Stimulated activated CD4-positive, alpha-beta T cell treated with anti-CD3 and anti-CD28 coated beads, Interleukin-4, amount 100 ng/mL, for 24 hours (primary cell): ENCODE measurements around the gene JAGN1.
"Not testable (repeated sequence)": the region's sequence is repeated elsewhere in the genome, so short reads cannot be mapped to it uniquely, and the experiment has no call there.

Experiments used
- DNase-seq: peaks from one replicate; pipeline ENCODE4 v3.0.0-alpha.2; 2020

JAGN1 gene

GRCh38 chr3:9899289-9899791 lies 8.9 kb downstream of the JAGN1 start:
- no peak for DNase-seq

- not testable (repeated sequence) for DNase-seq
These were observed 10.6 kb downstream of the JAGN1 start for GRCh38 chr3:9900965-9901415.

GRCh38 chr3:9901967-9902366 lies 11.6 kb downstream of the JAGN1 start:
- DNase-seq: peak; percentile 39

GRCh38 chr3:9902372-9903237 lies 12.2 kb downstream of the JAGN1 start, which contains the start of gene IL17RE:
Gene IL17RE, plus strand, starts transcription at chr3:9902848. Its CDS starts 85 bp downstream, at chr3:9902933.
- DNase-seq: no peak

- DNase-seq: no peak
These were observed 12.8 kb downstream of the JAGN1 start for GRCh38 chr3:9903238-9903624.

GRCh38 chr3:9903904-9904303 lies 13.5 kb downstream of the JAGN1 start:
- DNase-seq: no peak

- no peak for DNase-seq
These were observed 16.1 kb downstream of the JAGN1 start for GRCh38 chr3:9906480-9906879.

- DNase-seq: no peak
These were observed 17.9 kb downstream of the JAGN1 start for GRCh38 chr3:9908286-9908685.

- DNase-seq: peak; percentile 54
These were observed 19.0 kb downstream of the JAGN1 start for GRCh38 chr3:9909221-9910013.

GRCh38 chr3:9911863-9912262 lies 21.5 kb downstream of the JAGN1 start:
- no peak for DNase-seq

- DNase-seq: peak; percentile 45
These were observed 22.0 kb downstream of the JAGN1 start for GRCh38 chr3:9912294-9912935.

- no peak for DNase-seq
These were observed 23.2 kb downstream of the JAGN1 start for GRCh38 chr3:9913601-9914000.

- no peak for DNase-seq
These were observed 23.6 kb downstream of the JAGN1 start for GRCh38 chr3:9914011-9914410.

GRCh38 chr3:9914559-9915253 lies 24.3 kb downstream of the JAGN1 start:
- DNase-seq: no peak

- DNase-seq: peak; percentile 39
These were observed 25.1 kb downstream of the JAGN1 start for GRCh38 chr3:9915254-9916141.

- no peak for DNase-seq
These were observed 25.9 kb downstream of the JAGN1 start for GRCh38 chr3:9916346-9916733.

GRCh38 chr3:9916734-9917680 lies 26.6 kb downstream of the JAGN1 start, which contains the start of gene IL17RC:
Gene IL17RC, plus strand, starts transcription at chr3:9917098. Its CDS starts 218 bp downstream, at chr3:9917316.
- peak; percentile 54 for DNase-seq

GRCh38 chr3:9917820-9918219 lies 27.4 kb downstream of the JAGN1 start:
- DNase-seq: no peak

- no peak for DNase-seq
These were observed 28.0 kb downstream of the JAGN1 start for GRCh38 chr3:9918261-9919038.
